ENCODE measurements around the gene ACSL1. TPM values are rescaled to one million over a fixed set of nuclear protein-coding genes. Genes with fewer than 3 reads are reported as not detected.
A peak's percentile ranks its signal among the peaks of the same experiment; 100 is the strongest.

Gene ACSL1
- total RNA-seq, 1 donor from 2014 or later = 63.1 TPM

- DNase-seq (ENCODE audit: low spot score) = no peak
Measured at GRCh38 chr4:184812199-184812542, 13.6 kb downstream of the ACSL1 start.

GRCh38 chr4:184811526-184812198, 14.1 kb downstream of the ACSL1 start:
- no peak for DNase-seq (ENCODE audit: low spot score)

- DNase-seq (ENCODE audit: low spot score) = no peak
Measured at GRCh38 chr4:184810720-184811119, 15.0 kb downstream of the ACSL1 start.

GRCh38 chr4:184808713-184809050, 17.1 kb downstream of the ACSL1 start:
- no peak for DNase-seq (ENCODE audit: low spot score)

GRCh38 chr4:184807797-184808712, 17.7 kb downstream of the ACSL1 start:
- DNase-seq (ENCODE audit: low spot score) = no peak

GRCh38 chr4:184807256-184807655, 18.5 kb downstream of the ACSL1 start:
- DNase-seq (ENCODE audit: low spot score) = no peak

- DNase-seq (ENCODE audit: low spot score) = no peak
Measured at GRCh38 chr4:184806711-184807110, 19.1 kb downstream of the ACSL1 start.

- DNase-seq (ENCODE audit: low spot score) = no peak
Measured at GRCh38 chr4:184806229-184806550, 19.6 kb downstream of the ACSL1 start.

- DNase-seq (ENCODE audit: low spot score) = peak; percentile 86
Measured at GRCh38 chr4:184805462-184806228, 20.1 kb downstream of the ACSL1 start.

GRCh38 chr4:184804621-184805020, 21.1 kb downstream of the ACSL1 start:
- DNase-seq (ENCODE audit: low spot score) = no peak

- no peak for DNase-seq (ENCODE audit: low spot score)
Measured at GRCh38 chr4:184803874-184804273, 21.9 kb downstream of the ACSL1 start.

GRCh38 chr4:184803133-184803532, 22.6 kb downstream of the ACSL1 start:
- DNase-seq (ENCODE audit: low spot score) = no peak

GRCh38 chr4:184802697-184803015, 23.1 kb downstream of the ACSL1 start:
- no peak for DNase-seq (ENCODE audit: low spot score)

- no peak for DNase-seq (ENCODE audit: low spot score)
Measured at GRCh38 chr4:184801781-184802696, 23.7 kb downstream of the ACSL1 start.

- DNase-seq (ENCODE audit: low spot score) = no peak
Measured at GRCh38 chr4:184798504-184798903, 27.3 kb downstream of the ACSL1 start.

- no peak for DNase-seq (ENCODE audit: low spot score)
Measured at GRCh38 chr4:184796906-184797305, 28.9 kb downstream of the ACSL1 start.

- DNase-seq (ENCODE audit: low spot score) = no peak
Measured at GRCh38 chr4:184795214-184795844, 30.4 kb downstream of the ACSL1 start.

- DNase-seq (ENCODE audit: low spot score) = no peak
Measured at GRCh38 chr4:184794470-184794869, 31.3 kb downstream of the ACSL1 start.

- DNase-seq (ENCODE audit: low spot score) = no peak
Measured at GRCh38 chr4:184793735-184794355, 31.9 kb downstream of the ACSL1 start.

- DNase-seq (ENCODE audit: low spot score) = no peak
Measured at GRCh38 chr4:184792950-184793555, 32.7 kb downstream of the ACSL1 start.

All from mucosa of gallbladder (tissue), 1 donor.